SU-DHL-6 (cell line): ENCODE measurements around the gene ZHX3.

ENCODE experiments used
- H2AFZ ChIP-seq: fragments of 200-600 bp; sonication (generic); 2 replicates; pipeline ENCODE4 v1.6.1; 2014; ENCODE audit warnings: low read depth, mild to moderate bottlenecking, moderate library complexity, mixed read lengths, antibody characterized with exemption, low read length; ENCODE audit not compliant: severe bottlenecking
- H3F3A ChIP-seq: fragments of 200-600 bp; shearing (Covaris generic); 2 replicates; pipeline ENCODE4 v1.6.0; 2016; ENCODE audit warnings: antibody characterized with exemption, mild to moderate bottlenecking; ENCODE audit not compliant: insufficient read depth
- H3K27ac ChIP-seq: fragments of 200-600 bp; sonication (generic); 2 replicates; pipeline ENCODE4 v1.5.1; 2016; ENCODE audit warnings: low read depth, mild to moderate bottlenecking, low read length, moderate library complexity, mixed read lengths
- H3K27me3 ChIP-seq: fragments of 200-600 bp; sonication (generic), shearing (Covaris generic); 2 replicates; pipeline ENCODE4 v1.6.0; 2014; ENCODE audit warnings: mild to moderate bottlenecking, low read length
- H3K36me3 ChIP-seq: fragments of 200-600 bp; sonication (generic); 2 replicates; pipeline ENCODE4 v1.6.1; 2014; ENCODE audit warnings: mild to moderate bottlenecking, low read length, mixed read lengths
- H3K4me2 ChIP-seq: fragments of 300-600, 200-600 bp; shearing (Covaris generic), sonication (generic); 2 replicates; pipeline ENCODE4 v1.6.0; 2014; ENCODE audit warnings: low read length, low read depth, mild to moderate bottlenecking; ENCODE audit not compliant: poor library complexity, severe bottlenecking
- H3K4me3 ChIP-seq: fragments of 200-600 bp; sonication (generic); 2 replicates; pipeline ENCODE4 v1.5.1; 2014; ENCODE audit warnings: antibody characterized with exemption, low read length, mild to moderate bottlenecking, mixed read lengths; ENCODE audit not compliant: insufficient read depth, poor library complexity, severe bottlenecking
- H3K79me2 ChIP-seq: fragments of 200-600 bp; sonication (generic); 2 replicates; pipeline ENCODE4 v1.6.1; 2014; ENCODE audit warnings: mild to moderate bottlenecking, low read length, moderate library complexity; ENCODE audit not compliant: insufficient read depth
- H3K9ac ChIP-seq: fragments of 200-600 bp; sonication (generic); 2 replicates; pipeline ENCODE4 v1.7.0; 2014; ENCODE audit warnings: mild to moderate bottlenecking, low read length
- H3K9me2 ChIP-seq: fragments of 200-600 bp; sonication (generic); replicated peaks from 2 replicates; pipeline ENCODE4 v1.6.1; 2014; ENCODE audit warnings: low read length; ENCODE audit not compliant: insufficient read depth
- H3K9me3 ChIP-seq: fragments of 200-600 bp; sonication (generic); 2 replicates; pipeline ENCODE4 v1.6.1; 2014; ENCODE audit warnings: low read length, mixed read lengths; ENCODE audit not compliant: insufficient read depth
- H4K20me1 ChIP-seq: fragments of 200-600 bp; sonication (generic); 2 replicates; pipeline ENCODE4 v1.6.1; 2014; ENCODE audit warnings: low read depth, mild to moderate bottlenecking, antibody characterized with exemption, low read length, moderate library complexity, mixed read lengths
- EZH2phosphoT487 ChIP-seq: fragments of 200-600 bp; sonication (generic), shearing (Covaris generic); conservative IDR thresholded peaks from 2 replicates; pipeline ENCODE4 v1.6.1; 2018; ENCODE audit warnings: mild to moderate bottlenecking, antibody characterized with exemption, low read length, moderate library complexity, mixed read lengths
- TF ChIP-seq, protein P1 (sequence below): fragments of 200-600 bp; sonication (generic); IDR thresholded peaks from one replicate; pipeline ENCODE4 v1.5.1; 2017; ENCODE audit warnings: antibody characterized with exemption, mild to moderate bottlenecking, low read length, moderate library complexity; ENCODE audit not compliant: insufficient read depth, poor library complexity, severe bottlenecking

The ZHX3 gene

DNA sequence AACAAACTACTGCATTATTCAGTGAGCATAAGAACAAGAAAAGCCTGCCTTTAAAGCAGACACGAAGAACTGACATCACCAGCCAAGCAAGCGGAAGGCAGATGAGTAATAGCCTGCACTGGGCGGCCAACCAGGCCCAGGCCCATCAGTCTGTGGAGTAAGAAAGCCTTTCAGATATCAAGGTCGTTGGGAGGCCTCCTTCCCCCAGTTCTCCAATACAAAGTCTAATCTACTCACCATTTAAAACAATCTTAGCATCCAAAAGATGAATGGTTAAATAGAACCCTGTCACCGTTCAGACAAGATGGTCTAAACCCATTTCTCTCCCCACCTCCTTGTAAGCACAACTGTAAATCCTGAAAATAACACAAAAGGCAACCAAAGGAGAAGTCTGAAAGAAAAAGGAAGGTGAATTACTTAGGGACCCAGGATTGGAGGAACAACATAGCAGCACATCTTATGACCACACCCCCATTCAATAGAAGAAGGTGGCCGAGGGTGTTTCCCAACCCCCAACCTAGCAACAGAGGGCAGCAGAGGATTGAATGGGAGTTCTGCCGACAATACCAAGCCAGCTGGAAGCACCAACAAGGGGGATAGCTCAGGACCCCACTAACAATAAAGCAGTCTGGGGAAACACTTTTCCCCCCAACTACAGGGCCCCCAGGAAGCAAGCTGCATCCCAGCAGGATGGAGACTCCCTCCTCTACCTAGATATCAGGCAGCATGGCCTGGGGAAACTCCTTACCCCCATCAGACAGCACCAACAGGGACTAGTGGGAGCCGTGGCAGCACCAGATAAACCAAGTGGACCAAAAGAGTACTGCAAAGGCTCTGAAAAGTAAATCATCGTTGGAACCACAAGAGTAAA, 67.9 kb downstream of the ZHX3 start:
- H3F3A ChIP-seq = no peaks in the 10 kb centered on the region
- no peaks in the 10 kb centered on the region for H3K79me2 ChIP-seq
- no peak overlapping the region for H3K27ac ChIP-seq
- TF ChIP-seq EZH2phosphoT487 = no peak
- TF ChIP-seq, protein P1, sequence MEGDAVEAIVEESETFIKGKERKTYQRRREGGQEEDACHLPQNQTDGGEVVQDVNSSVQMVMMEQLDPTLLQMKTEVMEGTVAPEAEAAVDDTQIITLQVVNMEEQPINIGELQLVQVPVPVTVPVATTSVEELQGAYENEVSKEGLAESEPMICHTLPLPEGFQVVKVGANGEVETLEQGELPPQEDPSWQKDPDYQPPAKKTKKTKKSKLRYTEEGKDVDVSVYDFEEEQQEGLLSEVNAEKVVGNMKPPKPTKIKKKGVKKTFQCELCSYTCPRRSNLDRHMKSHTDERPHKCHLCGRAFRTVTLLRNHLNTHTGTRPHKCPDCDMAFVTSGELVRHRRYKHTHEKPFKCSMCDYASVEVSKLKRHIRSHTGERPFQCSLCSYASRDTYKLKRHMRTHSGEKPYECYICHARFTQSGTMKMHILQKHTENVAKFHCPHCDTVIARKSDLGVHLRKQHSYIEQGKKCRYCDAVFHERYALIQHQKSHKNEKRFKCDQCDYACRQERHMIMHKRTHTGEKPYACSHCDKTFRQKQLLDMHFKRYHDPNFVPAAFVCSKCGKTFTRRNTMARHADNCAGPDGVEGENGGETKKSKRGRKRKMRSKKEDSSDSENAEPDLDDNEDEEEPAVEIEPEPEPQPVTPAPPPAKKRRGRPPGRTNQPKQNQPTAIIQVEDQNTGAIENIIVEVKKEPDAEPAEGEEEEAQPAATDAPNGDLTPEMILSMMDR = no peak
- no peaks in the 10 kb centered on the region for H3K9me3 ChIP-seq
- H3K9ac ChIP-seq = no peak overlapping the region
- H2AFZ ChIP-seq = no peak overlapping the region
- no peaks in the 10 kb centered on the region for H4K20me1 ChIP-seq
- H3K4me2 ChIP-seq = no peak overlapping the region
- no peaks in the 10 kb centered on the region for H3K27me3 ChIP-seq
- no peaks in the 10 kb centered on the region for H3K36me3 ChIP-seq
- H3K4me3 ChIP-seq = no peak overlapping the region
- H3K9me2 ChIP-seq = no peaks in the 10 kb centered on the region

DNA sequence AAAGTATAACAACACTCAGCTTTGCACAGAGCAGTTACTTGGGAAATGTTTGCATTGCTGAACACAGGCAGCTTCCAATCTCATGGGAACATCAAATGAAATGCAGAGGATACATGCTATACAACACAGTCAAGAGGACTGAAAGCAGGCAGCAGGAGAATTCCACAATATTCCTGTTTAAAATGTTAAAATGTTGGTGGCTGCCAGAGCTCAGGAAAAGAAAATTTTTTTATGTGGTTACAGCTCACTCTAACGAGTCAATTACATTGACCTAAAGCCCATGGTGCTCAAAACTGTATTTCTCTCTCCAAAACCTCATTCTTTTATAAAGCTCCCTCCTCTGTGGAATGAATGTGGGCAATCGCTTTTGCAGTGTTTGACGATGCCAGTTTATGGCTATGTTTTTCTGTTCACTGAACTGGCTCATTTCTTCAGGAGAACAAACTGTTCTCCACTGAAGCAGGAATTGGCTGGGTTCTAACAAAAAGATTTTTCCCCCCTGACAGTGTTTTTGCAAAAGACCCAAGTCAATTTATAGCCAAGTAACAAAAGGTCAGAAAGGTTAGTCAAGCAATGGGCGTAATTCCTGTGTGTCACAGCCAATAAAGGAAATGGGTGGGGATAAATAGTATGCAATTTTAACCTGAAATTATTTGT, 69.0 kb downstream of the ZHX3 start:
- no peaks in the 10 kb centered on the region for H4K20me1 ChIP-seq
- no peak overlapping the region for H2AFZ ChIP-seq
- TF ChIP-seq, protein P1 = no peak
- no peak for TF ChIP-seq EZH2phosphoT487
- H3K4me3 ChIP-seq = no peak overlapping the region
- H3K4me2 ChIP-seq = no peak overlapping the region
- no peaks in the 10 kb centered on the region for H3K36me3 ChIP-seq
- no peaks in the 10 kb centered on the region for H3K9me3 ChIP-seq
- H3K27ac ChIP-seq = no peak overlapping the region
- H3F3A ChIP-seq = no peaks in the 10 kb centered on the region
- no peaks in the 10 kb centered on the region for H3K9me2 ChIP-seq
- no peaks in the 10 kb centered on the region for H3K79me2 ChIP-seq
- no peaks in the 10 kb centered on the region for H3K27me3 ChIP-seq
- no peak overlapping the region for H3K9ac ChIP-seq

DNA sequence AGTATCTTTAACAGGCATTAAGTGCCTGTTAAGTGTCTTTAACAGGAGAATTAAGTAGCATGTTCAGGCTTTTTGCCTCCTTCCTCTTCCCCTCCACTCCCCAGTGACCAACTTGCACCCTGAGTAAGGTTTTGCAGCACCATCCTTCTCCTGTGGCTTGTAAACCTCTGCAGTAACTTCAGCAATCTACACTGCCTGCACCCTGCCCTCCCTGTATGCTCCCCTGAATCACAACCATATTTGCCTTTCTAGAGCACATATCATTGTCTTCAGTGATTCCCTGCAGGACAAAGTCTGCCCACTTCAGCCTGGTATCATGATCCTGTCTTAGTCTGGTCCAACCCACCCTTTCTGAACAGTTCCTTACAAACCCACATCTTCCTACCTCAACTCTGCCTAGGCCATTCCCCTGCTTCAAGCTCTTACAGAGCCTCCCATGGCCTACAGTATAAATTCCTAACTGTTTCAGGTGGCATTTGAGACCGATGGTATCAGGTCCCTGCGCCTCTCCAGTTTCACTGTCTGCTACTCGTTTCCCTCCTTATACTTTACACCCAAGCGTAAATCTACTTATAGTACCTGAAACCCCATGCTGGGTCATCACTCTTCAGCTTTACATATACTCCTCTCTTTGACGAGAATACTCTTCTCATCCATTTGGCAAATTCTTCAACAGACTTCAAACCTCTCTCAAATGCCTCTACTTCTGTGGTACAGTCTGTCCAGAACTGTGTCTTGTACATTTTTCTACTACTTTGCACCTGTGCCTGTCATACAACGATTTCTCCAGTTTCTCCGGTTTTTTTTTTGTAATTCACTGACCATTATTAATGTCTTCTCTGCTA, 69.8 kb downstream of the ZHX3 start:
- Histone ChIP-seq H3K9ac (no peak overlapping the region), H3K9me3 (no peaks in the 10 kb centered on the region), H3K27me3 (no peaks in the 10 kb centered on the region), H3K27ac (no peak overlapping the region), H3F3A (no peaks in the 10 kb centered on the region), H2AFZ (no peak overlapping the region), H3K36me3 (no peaks in the 10 kb centered on the region), H4K20me1 (no peaks in the 10 kb centered on the region), H3K79me2 (no peaks in the 10 kb centered on the region), H3K4me3 (no peak overlapping the region), H3K4me2 (no peak overlapping the region), H3K9me2 (no peaks in the 10 kb centered on the region)
- TF ChIP-seq, protein P1 = no peak
- no peak for TF ChIP-seq EZH2phosphoT487
